Upper lobe of left lung (tissue), 6 donors: ENCODE data around the gene RAPGEF1. TPM values are rescaled to one million over a fixed set of nuclear protein-coding genes. Genes with fewer than 3 reads are reported as not detected.
"Not testable (repeated sequence)": the region's sequence is repeated elsewhere in the genome, so short reads cannot be mapped to it uniquely, and the experiment has no call there.

Experiments used
- ATAC-seq, 2 donors: fragments of 200-7000 bp; cut with Tn5 transposase; one replicate each; pipeline ENCODE4 v1.9.1; 2022; ENCODE audit warnings: mild to moderate bottlenecking in 2 of 2, moderate library complexity in 2 of 2; ENCODE audit not compliant: low FRiP score in 2 of 2
- DNase-seq, 2 donors: peaks; one replicate each; pipeline ENCODE4 v3.0.0-alpha.2; 2019 to 2020
- H3K27ac ChIP-seq, 4 donors: fragments of 200-600 bp; sonication (generic); one replicate each; pipeline ENCODE4 v1.5.1; 2016 to 2019
- H3K27me3 ChIP-seq, 4 donors: fragments of 200-600 bp; sonication (generic); one replicate each; pipeline ENCODE4 v1.5.1; 2017 to 2019
- H3K36me3 ChIP-seq, 4 donors: fragments of 200-600 bp; sonication (generic); one replicate each; pipeline ENCODE4 v1.5.1; 2016 to 2019
- H3K4me1 ChIP-seq, 4 donors: fragments of 200-600 bp; sonication (generic); one replicate each; pipeline ENCODE4 v1.5.1; 2018 to 2019
- H3K4me3 ChIP-seq, 4 donors: fragments of 200-600 bp; sonication (generic); one replicate each; pipeline ENCODE4 v1.5.1; 2017 to 2019; ENCODE audit warnings: mild to moderate bottlenecking in 2 of 4, moderate library complexity in 1 of 4
- H3K9me3 ChIP-seq, 4 donors: fragments of 200-600 bp; sonication (generic); one replicate each; pipeline ENCODE4 v1.5.1; 2018 to 2019
- CTCF ChIP-seq, 6 experiments: fragments of 450-650 bp in 4 of 6; fragments of 200-600 bp in 2 of 6; sonication (generic) in 2 of 6; IDR thresholded peaks; one replicate each; pipeline ENCODE4 v1.5.1; 2016 to 2019; ENCODE audit warnings: antibody characterized with exemption in 6 of 6
- EP300 ChIP-seq, 4 donors: sonication (generic); formaldehyde crosslinking; IDR thresholded peaks; one replicate each; pipeline ENCODE4 v1.5.1; 2017; ENCODE audit warnings: antibody characterized with exemption in 4 of 4, control low read depth in 2 of 4
- POLR2A ChIP-seq, 4 donors: fragments of 450-650 bp; IDR thresholded peaks; one replicate each; pipeline ENCODE4 v1.5.1; 2016 to 2017; ENCODE audit warnings: antibody characterized with exemption in 4 of 4, mild to moderate bottlenecking in 2 of 4
- POLR2AphosphoS5 ChIP-seq, 2 donors: sonication (generic); formaldehyde crosslinking; IDR thresholded peaks; one replicate each; pipeline ENCODE4 v1.5.1; 2017; ENCODE audit warnings: antibody characterized with exemption in 2 of 2
- WGBS, 2 donors: methylation state at CpG; one replicate each; pipeline ENCODE4 v1.1.5; 2017 to 2018; 5-methylcytosine and 5-hydroxymethylcytosine counted together
- total RNA-seq, 6 donors: library from RNA; depleted of rRNA in 4 of 6; stranded (reverse); fragments of >200 nt in 4 of 6; gene quantifications; one replicate each; pipeline versions ENCODE4 v1.1.0 to v1.2.1, GENCODE V29; 2016 to 2021
- donor health status: DM: no; HTN: no; CAD: no; lungs with moderate emphysema.
- donor health status: DM: no; HTN: yes; CAD: no; lungs with severe emphysema.

The RAPGEF1 gene
- total RNA-seq, 6 donors from 2014 or later: 82.8 to 161 (median 96.8) TPM

GRCh38 chr9:131656356-131657036 lies 83.4 kb downstream of the RAPGEF1 start:
- H3K27me3 ChIP-seq: no peaks in the 10 kb centered on the region
- H3K36me3 ChIP-seq: no peaks in the 10 kb centered on the region
- H3K4me1 ChIP-seq: peaks cover 49 to 71% (median 66%) of the 10 kb centered on the region in 4 donors
- H3K4me3 ChIP-seq: no peak overlapping the region
- peak overlapping the region; percentile 70 to 87 (median 82) for H3K27ac ChIP-seq
- no peaks in the 10 kb centered on the region for H3K9me3 ChIP-seq
- ATAC-seq: peak; percentile 88 to 93
- 40 to 56% methylated on average over 9 of the region's 9 CpGs for WGBS, 2 donors
- DNase-seq: peak in 1 of 2 donors; percentile 93
- TF ChIP-seq CTCF (IDR thresholded peaks at IDR 0.05) (no peak), POLR2A (IDR thresholded peaks at IDR 0.05) (peak in 1 of 4 donors; percentile 72), EP300 (IDR thresholded peaks at IDR 0.05) (peak in 2 of 4 donors; percentile 76 to 79), POLR2AphosphoS5 (IDR thresholded peaks at IDR 0.05) (peak; percentile 82 to 88)

GRCh38 chr9:131654369-131654768 lies 85.5 kb downstream of the RAPGEF1 start:
- not testable (repeated sequence) for H3K36me3 ChIP-seq, H3K27me3 ChIP-seq, H3K9me3 ChIP-seq, ATAC-seq, DNase-seq, H3K4me3 ChIP-seq
- Histone ChIP-seq H3K4me1 (peaks cover 61 to 73% (median 66%) of the 10 kb centered on the region in 4 donors), H3K27ac (peak overlapping the region; percentile 70 to 87 (median 82))
- 95 to 97% methylated on average over 5 of the region's 5 CpGs for WGBS, 2 donors

- H3K9me3 ChIP-seq: no peaks in the 10 kb centered on the region
- peak overlapping the region; percentile 39 to 65 (median 60) for H3K27ac ChIP-seq
- ATAC-seq (peak in 1 of 2 donors; percentile 38), DNase-seq (no peak)
- no peak overlapping the region for H3K4me3 ChIP-seq
- WGBS, 2 donors: 74 to 81% methylated on average over 3 of the region's 3 CpGs
- peaks cover 33 to 45% (median 38%) of the 10 kb centered on the region in 4 donors for H3K4me1 ChIP-seq
- TF ChIP-seq EP300 (IDR thresholded peaks at IDR 0.05) (peak in 1 of 4 donors; percentile 41), POLR2AphosphoS5 (IDR thresholded peaks at IDR 0.05) (peak in 1 of 2 donors; percentile 60), CTCF (IDR thresholded peaks at IDR 0.05) (no peak), POLR2A (IDR thresholded peaks at IDR 0.05) (no peak)
- H3K36me3 ChIP-seq: peaks cover 0 to 13% (median 0%) of the 10 kb centered on the region in 4 donors
- no peaks in the 10 kb centered on the region for H3K27me3 ChIP-seq
Observed at GRCh38 chr9:131651599-131651998, 88.3 kb downstream of the RAPGEF1 start.

GRCh38 chr9:131651160-131651559 lies 88.7 kb downstream of the RAPGEF1 start:
- DNase-seq (no peak), ATAC-seq (no peak)
- H3K4me3 ChIP-seq: no peak overlapping the region
- no peak for TF ChIP-seq POLR2A (IDR thresholded peaks at IDR 0.05)
- TF ChIP-seq POLR2AphosphoS5 (IDR thresholded peaks at IDR 0.05): no peak
- TF ChIP-seq CTCF (IDR thresholded peaks at IDR 0.05): no peak
- no peak for TF ChIP-seq EP300 (IDR thresholded peaks at IDR 0.05)
- H3K4me1 ChIP-seq: peaks cover 28 to 41% (median 34%) of the 10 kb centered on the region in 4 donors
- WGBS, 2 donors: 81 to 94% methylated on average over 2 of the region's 2 CpGs
- no peaks in the 10 kb centered on the region for H3K27me3 ChIP-seq
- H3K27ac ChIP-seq: peak overlapping the region; percentile 39 to 65 (median 60)
- no peaks in the 10 kb centered on the region for H3K9me3 ChIP-seq
- H3K36me3 ChIP-seq: peaks cover 0 to 13% (median 0%) of the 10 kb centered on the region in 4 donors

GRCh38 chr9:131650254-131650653 lies 89.6 kb downstream of the RAPGEF1 start:
- H3K36me3 ChIP-seq: peaks cover 0 to 13% (median 0%) of the 10 kb centered on the region in 4 donors
- no peak overlapping the region for H3K4me3 ChIP-seq
- H3K9me3 ChIP-seq: no peaks in the 10 kb centered on the region
- WGBS, 2 donors: 44 to 68% methylated on average over 3 to 4 of the region's 4 CpGs
- peak; percentile 84 to 94 for ATAC-seq
- TF ChIP-seq POLR2AphosphoS5 (IDR thresholded peaks at IDR 0.05) (peak; percentile 26 to 64), CTCF (IDR thresholded peaks at IDR 0.05) (peak in 2 of 6 experiments; percentile 14 to 23), EP300 (IDR thresholded peaks at IDR 0.05) (peak in 2 of 4 donors; percentile 28 to 56), POLR2A (IDR thresholded peaks at IDR 0.05) (peak in 1 of 4 donors; percentile 57)
- peaks cover 19 to 37% (median 27%) of the 10 kb centered on the region in 4 donors for H3K4me1 ChIP-seq
- DNase-seq: peak in 1 of 2 donors; percentile 76
- H3K27me3 ChIP-seq: no peaks in the 10 kb centered on the region
- H3K27ac ChIP-seq: peak overlapping the region; percentile 15 to 65 (median 53)
